ENCODE data around the gene PGAP3. TPM values are rescaled to one million over a fixed set of nuclear protein-coding genes. Genes with fewer than 3 reads are reported as not detected.

Gene PGAP3
- polyA plus RNA-seq, 3 donors from 2014 or later, result 24.0 to 47.1 (median 37.8) TPM

DNA sequence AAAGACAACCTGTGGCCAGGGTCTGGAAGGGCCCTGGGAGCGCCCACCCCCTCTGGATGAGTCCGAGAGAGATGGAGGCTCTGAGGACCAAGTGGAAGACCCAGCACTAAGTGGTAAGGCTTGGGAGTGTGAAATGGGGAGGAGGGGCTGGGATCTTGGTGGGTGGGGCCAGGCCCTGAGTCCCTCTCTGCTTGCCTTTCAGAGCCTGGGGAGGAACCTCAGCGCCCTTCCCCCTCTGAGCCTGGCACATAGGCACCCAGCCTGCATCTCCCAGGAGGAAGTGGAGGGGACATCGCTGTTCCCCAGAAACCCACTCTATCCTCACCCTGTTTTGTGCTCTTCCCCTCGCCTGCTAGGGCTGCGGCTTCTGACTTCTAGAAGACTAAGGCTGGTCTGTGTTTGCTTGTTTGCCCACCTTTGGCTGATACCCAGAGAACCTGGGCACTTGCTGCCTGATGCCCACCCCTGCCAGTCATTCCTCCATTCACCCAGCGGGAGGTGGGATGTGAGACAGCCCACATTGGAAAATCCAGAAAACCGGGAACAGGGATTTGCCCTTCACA, 52.2 kb downstream of the PGAP3 start:
- Mint-ChIP-seq H3K9me3 (no peaks in the 10 kb centered on the region), H3K27ac (peak overlapping the region; percentile 39 to 96 (median 94)), H3K4me3 (peak overlapping the region; percentile 56 to 97 (median 88)), H3K27me3 (ENCODE audit: low read depth in 3 of 3) (peaks cover 0 to 12% (median 10%) of the 10 kb centered on the region in 3 donors), H3K4me1 (peaks cover 40% of the 10 kb centered on the region in 2 donors), H3K36me3 (peaks cover 0 to 3% (median 0%) of the 10 kb centered on the region in 3 donors)
- DNase-seq, result no peak

GRCh38 chr17:39634384-39634871, 53.4 kb downstream of the PGAP3 start:
- H3K4me3 Mint-ChIP-seq, result peak overlapping the region in 2 of 5 donors; percentile 27 to 31
- H3K36me3 Mint-ChIP-seq, result peaks cover 0 to 3% (median 0%) of the 10 kb centered on the region in 3 donors
- H3K4me1 Mint-ChIP-seq, result peaks cover 27 to 29% of the 10 kb centered on the region in 2 donors
- peak; percentile 41 to 46 (median 45) for DNase-seq
- H3K27ac Mint-ChIP-seq, result peak overlapping the region in 2 of 6 donors; percentile 48 to 57
- no peaks in the 10 kb centered on the region for H3K9me3 Mint-ChIP-seq
- H3K27me3 Mint-ChIP-seq (ENCODE audit: low read depth in 3 of 3), result peaks cover 0 to 12% (median 10%) of the 10 kb centered on the region in 3 donors

DNA sequence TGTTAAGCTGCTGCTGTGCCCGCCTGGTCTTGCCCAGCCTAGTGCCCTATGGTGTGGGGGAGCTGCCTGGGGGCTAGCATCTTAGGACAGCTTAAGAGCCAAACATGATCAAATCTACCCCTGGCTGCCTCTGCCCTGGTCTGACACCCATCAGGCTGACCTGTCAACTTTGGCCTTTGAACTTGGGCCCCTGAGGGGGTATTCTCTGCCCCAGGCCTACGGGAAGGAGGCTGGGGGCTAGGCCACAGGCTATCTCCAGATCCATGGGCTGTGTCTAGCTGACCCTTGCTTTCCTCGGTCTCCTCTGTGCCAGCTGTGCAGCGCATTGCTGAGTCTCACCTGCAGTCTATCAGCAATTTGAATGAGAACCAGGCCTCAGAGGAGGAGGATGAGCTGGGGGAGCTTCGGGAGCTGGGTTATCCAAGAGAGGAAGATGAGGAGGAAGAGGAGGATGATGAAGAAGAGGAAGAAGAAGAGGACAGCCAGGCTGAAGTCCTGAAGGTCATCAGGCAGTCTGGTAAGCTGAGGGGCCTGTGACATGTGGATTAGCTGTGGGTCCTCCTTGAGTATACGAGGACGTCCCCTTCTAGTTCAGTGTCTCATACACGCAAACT, 54.2 kb downstream of the PGAP3 start:
- Mint-ChIP-seq H3K4me3 (no peak overlapping the region), H3K27me3 (ENCODE audit: low read depth in 3 of 3) (peaks cover 0 to 12% (median 10%) of the 10 kb centered on the region in 3 donors), H3K27ac (peak overlapping the region in 1 of 6 donors; percentile 69), H3K9me3 (no peaks in the 10 kb centered on the region), H3K36me3 (peaks cover 0 to 3% (median 0%) of the 10 kb centered on the region in 3 donors), H3K4me1 (peaks cover 20 to 21% of the 10 kb centered on the region in 2 donors)
- no peak for DNase-seq

DNA sequence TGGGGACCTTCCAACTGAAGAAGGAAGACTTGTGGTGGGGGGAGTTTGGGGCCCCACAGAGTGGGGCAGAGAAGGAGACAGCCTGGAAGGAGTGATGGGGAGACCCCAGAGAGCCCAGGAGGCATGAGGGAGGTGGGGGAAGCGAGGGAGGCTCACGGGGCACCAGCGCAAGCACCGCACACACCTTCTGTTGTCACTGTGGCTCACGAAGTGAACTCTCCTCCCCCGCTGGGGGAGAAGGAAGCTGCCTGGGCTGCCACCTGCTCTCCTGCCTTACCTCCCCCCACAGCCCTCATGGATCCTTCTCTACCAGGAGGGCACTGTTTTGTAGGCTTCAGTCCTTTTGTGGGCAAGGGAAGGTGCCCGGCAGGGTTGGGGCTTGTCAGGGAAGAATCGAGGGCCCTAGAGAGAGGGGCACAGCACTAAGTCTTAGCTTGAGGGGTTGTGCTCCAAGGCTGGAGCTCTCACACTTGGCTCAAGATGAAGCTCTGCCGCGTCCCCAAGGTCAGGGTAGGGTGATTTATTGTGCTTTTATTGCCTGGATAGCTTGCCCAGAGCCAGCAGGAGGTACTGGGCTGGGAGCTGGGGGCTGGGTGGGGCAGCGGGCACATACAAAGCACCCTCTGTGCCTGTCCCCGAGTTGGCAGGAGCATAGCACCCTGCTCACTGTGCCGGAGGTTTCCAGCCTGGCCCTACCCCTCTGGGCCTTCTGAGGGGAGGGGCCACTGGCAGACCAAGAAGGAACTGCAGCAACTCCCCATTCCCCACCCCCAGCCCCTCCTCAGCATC, 55.5 kb downstream of the PGAP3 start:
- Mint-ChIP-seq H3K4me3 (no peak overlapping the region), H3K4me1 (peaks cover 6 to 8% of the 10 kb centered on the region in 2 donors), H3K27ac (no peak overlapping the region), H3K27me3 (ENCODE audit: low read depth in 3 of 3) (peaks cover 0 to 15% (median 14%) of the 10 kb centered on the region in 3 donors), H3K9me3 (no peaks in the 10 kb centered on the region), H3K36me3 (peaks cover 0 to 3% (median 0%) of the 10 kb centered on the region in 3 donors)
- DNase-seq, result no peak

DNA sequence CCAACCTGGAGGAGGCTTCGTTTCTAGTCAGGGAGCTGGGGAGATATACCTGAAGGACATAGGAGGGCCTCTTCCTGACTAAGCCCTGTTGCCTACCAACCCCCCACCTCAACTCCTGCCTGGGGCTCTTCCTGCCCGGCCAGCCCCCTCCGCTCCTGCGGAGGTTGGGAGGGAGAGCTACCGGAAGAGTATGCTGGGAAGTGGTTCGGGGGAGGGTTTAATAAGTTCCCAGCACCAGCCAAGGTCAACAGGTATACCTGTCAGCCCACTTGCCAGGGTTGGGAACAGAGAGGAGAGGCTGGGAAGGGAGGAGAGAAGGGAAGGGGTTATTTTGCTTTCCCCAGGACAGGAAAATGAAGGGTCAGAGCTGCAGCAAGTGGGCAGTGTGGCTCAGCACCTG, 56.5 kb downstream of the PGAP3 start:
- Mint-ChIP-seq H3K36me3 (peaks cover 0 to 3% (median 0%) of the 10 kb centered on the region in 3 donors), H3K9me3 (no peaks in the 10 kb centered on the region), H3K4me3 (no peak overlapping the region), H3K27me3 (ENCODE audit: low read depth in 3 of 3) (peaks cover 2 to 14% (median 14%) of the 10 kb centered on the region in 3 donors), H3K27ac (no peak overlapping the region), H3K4me1 (peaks cover 4 to 6% of the 10 kb centered on the region in 2 donors)
- DNase-seq, result no peak

GRCh38 chr17:39629898-39630297, 58.0 kb downstream of the PGAP3 start:
- no peak overlapping the region for H3K4me3 Mint-ChIP-seq
- no peaks in the 10 kb centered on the region for H3K9me3 Mint-ChIP-seq
- H3K4me1 Mint-ChIP-seq, result peaks cover 4 to 6% of the 10 kb centered on the region in 2 donors
- DNase-seq, result no peak
- no peak overlapping the region for H3K27ac Mint-ChIP-seq
- H3K27me3 Mint-ChIP-seq (ENCODE audit: low read depth in 3 of 3), result peaks cover 6 to 16% (median 13%) of the 10 kb centered on the region in 3 donors
- H3K36me3 Mint-ChIP-seq, result peaks cover 0 to 3% (median 0%) of the 10 kb centered on the region in 3 donors

DNA sequence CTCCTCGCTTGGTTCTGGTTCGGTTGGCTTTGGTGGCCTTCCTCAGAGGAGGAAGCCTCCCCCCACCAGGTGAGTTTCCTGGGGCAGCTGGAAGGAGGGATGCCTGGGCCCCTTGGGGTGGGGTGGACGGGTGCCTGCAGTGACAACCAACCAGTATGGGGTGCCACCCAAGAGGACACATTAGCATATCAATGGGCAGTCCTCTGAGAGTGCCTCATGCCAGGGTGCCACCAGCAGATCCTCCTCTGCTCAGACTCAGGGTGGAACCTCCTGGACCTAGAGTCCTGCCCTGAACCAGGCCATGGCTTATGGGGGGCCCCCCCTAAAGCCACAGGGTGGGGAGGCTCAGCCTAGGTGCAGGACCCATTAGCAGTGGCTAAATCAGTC, 58.4 kb downstream of the PGAP3 start:
- DNase-seq, result no peak
- Mint-ChIP-seq H3K27ac (no peak overlapping the region), H3K36me3 (peaks cover 0 to 3% (median 0%) of the 10 kb centered on the region in 3 donors), H3K4me3 (no peak overlapping the region), H3K9me3 (no peaks in the 10 kb centered on the region), H3K27me3 (ENCODE audit: low read depth in 3 of 3) (peaks cover 6 to 16% (median 13%) of the 10 kb centered on the region in 3 donors), H3K4me1 (peaks cover 3 to 4% of the 10 kb centered on the region in 2 donors)

DNA sequence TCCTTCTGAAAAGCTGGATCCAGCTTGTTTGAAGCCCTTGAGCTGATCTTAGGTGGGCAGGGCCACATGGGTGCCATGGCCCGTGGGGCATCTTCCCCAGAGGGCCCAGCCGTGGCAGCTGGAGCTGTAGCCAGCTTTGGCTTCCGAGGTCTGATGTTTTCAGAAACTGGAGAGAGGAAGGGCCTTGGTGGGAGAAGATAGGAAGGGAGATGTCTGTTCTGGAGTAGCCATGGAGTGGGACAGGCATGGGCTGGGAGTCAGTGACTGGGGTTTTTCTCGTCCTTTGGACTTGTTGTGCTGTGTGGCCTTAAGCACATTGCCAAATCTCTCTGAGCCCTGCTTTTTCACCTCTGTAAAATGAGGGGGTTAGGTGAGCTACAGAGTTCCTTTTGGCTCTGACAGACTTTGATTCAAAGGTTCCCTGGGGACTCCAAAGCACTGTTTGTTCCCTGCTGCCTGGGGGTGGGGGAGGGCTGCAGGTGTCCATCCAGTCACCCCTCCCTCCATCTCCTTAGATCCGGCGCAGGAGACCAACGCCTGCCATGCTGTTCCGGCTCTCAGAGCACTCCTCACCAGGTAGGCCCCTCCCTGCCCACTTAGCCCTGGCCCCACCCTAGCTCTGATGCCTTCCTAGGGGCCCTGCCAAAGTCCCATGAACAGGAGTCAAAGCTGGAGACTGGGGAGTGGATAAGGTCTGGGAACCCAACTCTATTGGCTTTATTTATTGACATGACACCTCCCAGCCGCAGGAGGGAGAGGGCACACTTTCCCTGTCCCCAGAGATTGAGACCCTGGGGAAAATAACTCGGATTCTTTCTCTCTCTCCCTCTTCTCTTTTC, 59.0 kb downstream of the PGAP3 start:
- Mint-ChIP-seq H3K27me3 (ENCODE audit: low read depth in 3 of 3) (peaks cover 6 to 16% (median 13%) of the 10 kb centered on the region in 3 donors), H3K4me1 (peaks cover 0 to 4% of the 10 kb centered on the region in 2 donors), H3K9me3 (no peaks in the 10 kb centered on the region), H3K4me3 (no peak overlapping the region), H3K27ac (no peak overlapping the region), H3K36me3 (peaks cover 0 to 3% (median 0%) of the 10 kb centered on the region in 3 donors)
- no peak for DNase-seq

DNA sequence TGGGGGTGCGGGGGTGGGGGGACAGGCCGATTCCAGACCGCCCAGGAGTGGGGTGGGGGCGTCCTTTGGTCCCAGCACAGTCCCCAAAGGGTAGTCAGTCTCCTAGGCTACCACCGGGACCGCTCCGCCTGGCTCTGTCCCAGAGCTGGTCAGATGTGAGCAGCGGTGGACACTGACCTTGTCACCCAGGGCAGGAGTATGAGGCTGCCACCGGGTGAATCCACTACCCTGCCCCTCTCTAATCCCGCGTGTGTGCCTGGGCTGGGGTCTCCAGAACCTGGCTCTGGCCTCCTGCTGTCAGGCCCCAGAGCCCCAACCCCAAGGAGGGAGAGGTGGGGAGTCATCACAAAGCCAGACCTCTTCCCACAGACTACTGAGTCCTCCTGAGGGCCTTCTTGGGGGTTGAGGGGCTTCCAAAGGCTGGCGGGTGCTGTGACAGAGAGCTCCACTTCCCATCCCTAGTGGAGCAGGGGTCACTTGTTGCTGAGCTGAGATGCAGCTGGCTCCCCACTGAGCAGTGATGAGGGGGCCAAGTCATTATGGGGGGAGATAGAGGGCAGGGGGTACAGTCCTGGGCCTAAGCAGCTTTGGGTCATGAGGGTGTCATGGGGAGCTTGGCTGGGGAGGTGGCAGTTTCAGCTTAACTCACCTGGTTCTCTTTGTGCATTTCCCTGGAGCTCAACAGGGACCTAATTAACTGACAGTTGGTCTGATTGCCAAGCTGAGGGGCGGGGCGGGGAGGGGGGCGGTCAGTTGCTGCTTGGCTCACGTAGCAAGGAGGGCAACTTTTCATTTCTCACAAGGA, 59.9 kb downstream of the PGAP3 start:
- Mint-ChIP-seq H3K4me1 (peaks cover 8% of the 10 kb centered on the region in 2 donors), H3K9me3 (no peaks in the 10 kb centered on the region), H3K27ac (no peak overlapping the region), H3K36me3 (peaks cover 0 to 3% (median 0%) of the 10 kb centered on the region in 3 donors), H3K27me3 (ENCODE audit: low read depth in 3 of 3) (peaks cover 10 to 13% (median 11%) of the 10 kb centered on the region in 3 donors), H3K4me3 (no peak overlapping the region)
- no peak for DNase-seq

GRCh38 chr17:39627047-39627711, 60.7 kb downstream of the PGAP3 start:
- Mint-ChIP-seq H3K9me3 (no peaks in the 10 kb centered on the region), H3K27me3 (ENCODE audit: low read depth in 3 of 3) (peaks cover 10 to 14% (median 11%) of the 10 kb centered on the region in 3 donors), H3K4me3 (no peak overlapping the region), H3K36me3 (peaks cover 0 to 3% (median 0%) of the 10 kb centered on the region in 3 donors), H3K4me1 (peaks cover 11 to 15% of the 10 kb centered on the region in 2 donors), H3K27ac (no peak overlapping the region)
- DNase-seq, result no peak

DNA sequence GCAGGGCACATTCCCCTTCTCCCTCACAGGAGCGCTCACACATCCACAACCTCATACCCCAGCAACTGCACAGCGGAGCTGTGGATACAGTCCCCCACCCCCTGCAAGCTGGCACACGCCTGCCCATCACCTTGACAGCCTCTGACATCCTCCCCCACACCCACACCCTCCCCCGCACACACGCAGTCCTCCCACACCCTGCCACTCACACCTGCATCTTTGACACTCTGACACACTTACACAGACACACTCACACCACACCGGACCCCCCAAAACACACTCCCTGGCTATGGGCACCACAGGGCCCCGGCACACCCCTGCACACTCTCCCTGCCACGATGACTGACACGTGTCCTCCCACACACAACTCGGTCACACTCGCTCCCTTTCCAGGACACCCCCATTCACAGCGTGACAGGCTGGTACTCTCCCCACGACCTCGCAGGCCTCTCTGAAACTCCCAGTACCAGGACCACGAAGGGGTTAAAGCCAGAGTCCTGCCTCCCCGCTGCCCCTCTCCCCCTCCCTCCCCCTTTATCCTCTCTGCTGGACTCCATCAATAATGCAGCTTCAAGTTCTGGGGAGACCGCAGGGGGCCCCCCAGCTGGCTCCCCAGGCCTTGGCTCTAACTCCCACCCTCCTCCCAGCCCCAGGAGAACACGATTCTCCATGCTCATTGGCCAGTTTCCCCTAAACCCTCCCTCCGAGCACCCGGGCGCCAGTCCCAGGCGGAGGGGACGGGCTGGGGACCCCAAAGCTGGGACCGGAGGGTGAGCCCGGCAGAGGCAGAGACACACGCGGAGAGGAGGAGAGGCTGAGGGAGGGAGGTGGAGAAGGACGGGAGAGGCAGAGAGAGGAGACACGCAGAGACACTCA, 61.4 kb downstream of the PGAP3 start, which contains the start of gene PPP1R1B:
Gene PPP1R1B (plus strand): TSS at position 782 of the 876 bp plus-strand sequence. CDS start 441 bp downstream, outside the sequence.
- Mint-ChIP-seq H3K27me3 (ENCODE audit: low read depth in 3 of 3) (peaks cover 7 to 18% (median 12%) of the 10 kb centered on the region in 3 donors), H3K27ac (no peak within 1 kb of the TSS), H3K36me3 (peaks cover 0 to 3% (median 0%) of the 10 kb centered on the region in 3 donors), H3K4me1 (peaks cover 13 to 20% of the 10 kb centered on the region in 2 donors), H3K9me3 (no peaks in the 10 kb centered on the region), H3K4me3 (peak within 1 kb of the TSS in 2 of 5 donors; percentile 24 to 54)
- DNase-seq, result no peak
